8988T (cell line): ENCODE data around the gene POGLUT2.
A peak's percentile ranks its signal among the peaks of the same experiment; 100 is the strongest.

ENCODE experiments used
- DNase-seq: peaks from one replicate; pipeline ENCODE4 v3.0.0; 2011

POGLUT2 gene

DNA sequence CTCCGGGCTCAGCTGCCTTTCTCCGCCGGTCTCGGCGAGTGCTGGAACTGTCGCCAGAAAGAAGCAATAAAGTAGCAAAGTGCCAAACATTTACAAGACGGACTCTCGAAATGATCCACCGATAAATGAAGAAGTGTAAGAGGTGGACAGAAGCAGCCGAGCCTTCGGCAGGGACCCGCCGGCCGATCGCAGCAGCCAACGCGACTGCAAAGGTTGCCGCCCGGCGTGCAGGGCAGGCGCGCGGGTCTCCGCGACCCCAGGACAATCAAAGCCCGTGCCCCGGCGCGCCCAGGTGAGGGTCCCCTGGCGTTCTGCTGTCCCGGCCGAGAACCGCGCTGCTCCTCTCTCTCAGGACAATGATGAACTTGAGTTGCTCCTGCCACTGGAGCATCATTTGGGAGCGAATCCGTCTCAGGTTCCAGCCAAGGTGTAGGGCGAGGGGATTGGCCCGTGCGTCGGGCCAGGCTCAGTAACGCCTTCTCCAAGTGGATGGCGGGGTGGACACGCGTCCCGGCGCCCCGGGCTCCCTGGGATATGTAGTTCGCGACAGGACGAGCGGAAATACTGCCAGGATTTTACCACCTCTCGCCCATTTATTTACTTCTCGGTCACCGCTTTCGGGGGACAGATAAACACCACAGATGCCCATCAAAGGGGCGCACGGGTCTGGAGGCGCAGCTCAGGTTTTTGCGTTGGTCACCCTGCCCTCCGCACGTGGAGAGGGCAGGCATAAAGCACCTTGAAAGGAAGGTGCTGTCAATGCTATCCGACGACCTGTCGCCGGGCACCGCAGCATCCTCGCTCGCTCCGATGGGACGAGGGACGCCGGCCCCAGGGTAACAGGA lies at the start of gene POGLUT2, which contains the start of gene BIVM:
POGLUT2 (minus strand) TSS at position 396 of the 845 bp plus-strand sequence; CDS start at position 90, 306 bp downstream.
BIVM (plus strand) TSS at position 539 of the 845 bp plus-strand sequence. CDS start 8,149 bp downstream, outside the sequence.
- DNase-seq = peak; percentile 79

DNA sequence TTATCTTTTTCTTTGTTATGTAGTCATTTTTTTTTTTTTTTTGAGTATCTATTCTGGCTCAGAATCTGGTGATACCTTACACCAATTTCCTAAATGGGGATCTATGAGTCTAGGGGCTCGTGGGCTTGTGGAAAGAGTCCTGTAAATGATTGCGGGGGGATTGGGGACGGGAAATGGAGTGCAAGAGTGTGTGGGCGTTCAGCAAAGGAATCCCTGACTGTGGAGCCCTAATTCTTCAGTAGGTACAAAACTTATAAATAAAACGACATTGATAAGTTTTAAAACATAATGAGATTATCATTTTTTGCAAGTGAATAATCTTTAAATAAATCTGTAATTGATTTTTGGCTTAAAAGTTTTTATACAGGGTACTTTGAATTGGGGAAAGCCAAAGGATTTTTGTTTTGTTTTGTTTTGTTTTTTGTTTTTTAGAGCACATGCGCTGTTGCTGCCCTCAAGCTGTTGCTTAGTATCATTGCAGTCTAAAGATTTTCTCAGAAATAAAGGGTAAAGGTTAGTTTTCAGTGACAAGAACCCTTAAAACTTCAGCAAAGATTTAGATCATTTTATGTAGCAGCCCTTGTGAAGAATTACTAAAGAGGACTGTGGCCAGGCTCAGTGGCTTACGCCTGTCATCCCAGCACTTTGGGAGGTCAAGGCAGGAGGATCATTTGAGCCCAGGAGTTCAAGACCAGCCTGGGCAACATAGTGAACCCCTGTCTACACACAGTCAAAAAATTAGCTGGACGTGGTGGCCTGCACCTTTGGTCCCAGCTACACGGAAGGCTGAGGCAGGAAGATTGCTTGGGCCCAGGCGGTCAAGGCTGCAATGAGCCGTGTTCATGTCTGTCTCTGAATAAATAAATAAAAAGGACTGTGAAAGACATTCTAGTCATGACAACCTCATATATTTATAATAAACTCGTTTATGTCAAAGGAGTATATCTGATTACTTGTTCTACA lies 48.8 kb upstream of the POGLUT2 start:
- DNase-seq = no peak

GRCh38 chr13:102846261-102847015 lies 47.7 kb upstream of the POGLUT2 start:
- DNase-seq = no peak

GRCh38 chr13:102845630-102846260 lies 47.0 kb upstream of the POGLUT2 start, which contains the start of gene ERCC5:
Gene ERCC5, plus strand, starts transcription at chr13:102846032. Its CDS starts 235 bp downstream, at chr13:102846267.
- no peak for DNase-seq

DNA sequence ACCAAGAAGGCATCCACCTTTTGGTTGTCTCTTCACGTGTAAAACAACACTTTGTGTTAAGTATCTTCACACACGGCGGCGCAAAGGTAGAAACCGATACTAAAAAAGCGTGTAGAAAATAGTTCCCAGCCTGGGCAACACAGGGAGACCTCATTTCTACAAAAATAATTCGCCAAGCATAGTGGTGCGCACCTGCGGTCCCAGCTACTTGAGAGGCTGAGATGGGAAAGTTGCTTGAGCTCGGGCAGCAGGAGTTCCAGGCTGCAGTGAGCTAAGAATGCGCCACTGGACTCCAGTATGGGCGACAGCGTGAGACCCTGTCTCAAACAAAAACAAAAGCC lies 46.5 kb upstream of the POGLUT2 start:
- DNase-seq = no peak

- DNase-seq = no peak
These were observed 40.7 kb upstream of the POGLUT2 start for GRCh38 chr13:102839462-102839861.

DNA sequence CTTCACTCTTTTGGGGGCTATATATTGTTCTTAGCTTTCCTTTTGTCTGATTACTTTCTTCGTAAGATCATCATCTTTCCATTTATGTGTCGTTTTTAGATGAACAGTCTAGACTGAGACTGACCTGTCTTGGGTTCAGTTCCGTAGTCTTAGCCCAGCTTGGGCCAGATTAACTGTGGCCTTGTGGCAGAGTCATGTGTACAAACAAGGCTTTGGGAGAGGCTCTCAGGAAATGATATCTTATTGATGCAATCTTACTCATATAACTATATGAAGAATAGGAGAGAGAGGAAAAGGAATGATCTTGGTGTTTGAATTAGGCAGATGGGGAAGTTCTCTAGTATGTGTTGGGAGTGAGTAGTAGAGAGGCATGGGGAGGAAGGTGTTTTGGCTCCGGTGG lies 40.2 kb upstream of the POGLUT2 start:
- DNase-seq = no peak

DNA sequence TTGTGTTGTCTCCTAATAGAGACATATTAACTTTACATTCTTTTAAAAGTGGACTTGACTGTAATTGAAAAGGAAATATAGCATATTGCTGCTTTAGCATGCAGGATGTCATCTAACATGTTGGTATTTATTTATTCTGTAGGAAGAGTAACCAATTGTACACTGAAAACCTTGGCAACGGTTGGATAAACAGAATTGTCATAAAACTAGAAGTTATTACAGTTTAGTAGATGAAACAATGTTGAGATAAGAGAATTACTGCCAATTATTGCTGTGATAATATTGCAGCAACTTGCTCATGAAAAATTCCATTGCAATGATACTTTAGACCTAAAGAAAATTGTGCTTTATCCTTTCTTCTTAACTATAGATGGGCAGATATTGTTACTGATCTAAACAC lies 39.5 kb upstream of the POGLUT2 start:
- no peak for DNase-seq

- DNase-seq = no peak
These were observed 37.7 kb upstream of the POGLUT2 start for GRCh38 chr13:102836471-102836870.

DNA sequence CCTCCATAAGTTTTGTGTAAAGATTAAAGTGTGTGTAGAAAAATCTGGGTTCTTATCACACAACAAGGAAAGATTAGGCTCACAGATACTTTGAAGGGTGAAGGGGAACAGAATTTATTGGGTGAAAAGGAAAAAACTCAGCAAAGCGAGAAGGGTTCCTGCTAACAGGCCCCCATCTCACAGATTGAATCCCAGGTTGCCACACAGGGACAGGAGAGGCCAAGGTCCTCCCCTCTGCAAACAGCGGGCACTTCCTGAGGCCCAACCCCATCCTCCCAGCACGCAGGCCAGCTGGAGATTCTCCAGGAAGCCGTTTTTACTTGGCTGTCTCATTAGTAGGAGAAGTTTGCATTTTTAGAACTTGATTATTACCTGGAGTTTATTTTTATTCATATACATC lies 31.9 kb upstream of the POGLUT2 start:
- DNase-seq = no peak

DNA sequence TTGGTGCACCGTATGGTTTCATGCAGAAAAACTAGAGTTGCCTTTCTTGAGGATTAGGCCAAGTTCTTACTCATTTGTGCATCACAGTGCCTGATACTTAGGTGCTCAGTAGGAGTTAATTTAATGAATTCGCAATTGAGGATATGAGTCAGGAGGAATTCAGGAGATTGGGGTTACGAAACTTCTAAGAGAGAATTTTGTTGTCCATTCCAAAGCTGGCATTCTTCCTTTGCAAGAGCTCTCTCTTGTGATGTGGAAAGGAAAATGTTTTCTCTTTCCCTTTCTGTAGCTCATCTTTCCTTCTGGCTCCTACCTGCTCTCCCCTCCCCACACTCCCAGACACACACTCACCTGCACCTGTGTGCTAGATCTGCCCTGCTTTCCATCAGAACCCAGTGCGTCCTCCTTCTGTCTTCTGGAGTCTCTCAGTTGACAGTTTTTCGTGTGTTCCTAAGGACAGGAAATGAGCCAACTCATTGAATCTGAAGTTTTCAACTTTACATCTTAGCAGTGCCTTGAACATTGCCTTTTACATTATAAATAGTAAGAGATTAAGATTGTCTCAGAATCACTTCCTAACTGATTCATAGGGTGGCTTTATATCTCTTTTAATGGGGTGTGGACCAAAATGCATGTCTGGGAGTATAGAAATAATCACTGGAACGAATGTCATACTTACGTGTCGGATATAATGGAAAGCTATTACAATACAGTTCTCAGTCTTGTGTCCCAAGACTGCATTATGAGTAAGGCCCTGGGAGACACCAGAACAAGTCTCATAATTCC lies 27.3 kb upstream of the POGLUT2 start:
- DNase-seq = no peak

DNA sequence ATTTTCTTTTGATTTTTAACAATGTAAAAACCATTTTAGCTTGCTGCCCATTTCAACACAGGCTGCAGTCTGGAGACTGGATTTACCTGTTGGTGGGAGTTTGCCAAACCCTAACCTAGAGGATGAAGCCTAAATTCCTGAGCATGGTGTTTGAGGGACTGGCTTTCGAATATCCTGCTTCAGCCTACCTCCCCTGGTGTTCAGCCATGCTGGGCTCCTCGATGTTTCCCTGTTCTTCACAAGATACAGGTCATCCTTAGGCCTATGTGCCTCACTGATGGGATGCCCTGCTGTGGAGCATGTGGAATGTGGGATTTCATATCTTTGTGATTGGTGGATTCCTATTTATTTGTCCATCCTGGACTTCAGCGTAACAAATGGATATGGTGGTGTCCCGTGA lies 26.6 kb upstream of the POGLUT2 start:
- DNase-seq = no peak

GRCh38 chr13:102817907-102818306 lies 19.1 kb upstream of the POGLUT2 start:
- DNase-seq = no peak

DNA sequence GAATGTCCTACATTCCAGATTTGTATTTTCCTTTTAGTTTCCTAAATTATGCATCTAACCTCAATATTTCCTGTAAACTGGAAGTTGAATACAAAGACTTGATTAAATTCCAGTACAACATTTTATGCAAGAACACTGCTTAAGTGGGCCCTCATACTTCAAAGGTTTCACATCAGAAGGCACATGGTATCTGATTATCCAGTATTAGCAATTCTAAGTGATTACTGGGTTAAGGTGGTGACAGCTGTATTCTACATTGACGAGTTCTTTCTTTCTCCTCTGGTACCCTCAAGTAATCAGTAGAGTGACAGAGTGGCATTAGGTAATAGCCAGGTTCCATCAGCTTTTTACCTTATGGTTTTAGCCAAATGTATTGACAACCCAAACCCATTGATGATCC lies 18.5 kb upstream of the POGLUT2 start:
- no peak for DNase-seq

- no peak for DNase-seq
These were observed 17.9 kb upstream of the POGLUT2 start for GRCh38 chr13:102816708-102817107.

- no peak for DNase-seq
These were observed 17.0 kb upstream of the POGLUT2 start for GRCh38 chr13:102815788-102816187.

- no peak for DNase-seq
These were observed 16.0 kb upstream of the POGLUT2 start for GRCh38 chr13:102814793-102815192.

DNA sequence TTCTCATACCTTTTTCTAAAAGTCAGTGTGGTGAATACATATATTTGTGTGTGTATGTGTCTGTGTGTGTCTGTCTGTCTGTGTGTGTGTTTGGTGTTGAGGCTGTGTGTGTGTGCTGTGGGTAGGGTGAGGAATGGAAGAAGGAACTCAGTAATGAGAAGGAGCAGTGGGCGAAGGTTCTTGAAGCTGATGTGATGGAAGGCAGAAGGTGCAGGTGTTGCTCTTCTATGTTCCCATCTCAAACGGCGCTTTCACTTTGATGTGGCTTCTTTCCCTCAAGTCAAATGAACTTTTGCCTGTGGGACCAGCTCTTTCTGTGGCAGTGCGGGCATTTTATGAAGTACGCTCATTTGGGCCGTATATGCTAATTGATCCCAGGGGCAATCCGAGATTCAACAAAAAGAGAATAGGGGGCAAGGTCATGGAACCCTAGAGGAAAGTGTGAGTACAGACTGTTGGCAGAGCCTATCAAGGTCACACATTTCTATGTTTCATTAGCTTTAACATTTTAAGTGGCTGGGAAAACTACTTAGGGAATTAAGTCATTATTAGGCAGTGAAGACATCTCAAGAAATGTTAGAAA lies 15.3 kb upstream of the POGLUT2 start:
- no peak for DNase-seq

DNA sequence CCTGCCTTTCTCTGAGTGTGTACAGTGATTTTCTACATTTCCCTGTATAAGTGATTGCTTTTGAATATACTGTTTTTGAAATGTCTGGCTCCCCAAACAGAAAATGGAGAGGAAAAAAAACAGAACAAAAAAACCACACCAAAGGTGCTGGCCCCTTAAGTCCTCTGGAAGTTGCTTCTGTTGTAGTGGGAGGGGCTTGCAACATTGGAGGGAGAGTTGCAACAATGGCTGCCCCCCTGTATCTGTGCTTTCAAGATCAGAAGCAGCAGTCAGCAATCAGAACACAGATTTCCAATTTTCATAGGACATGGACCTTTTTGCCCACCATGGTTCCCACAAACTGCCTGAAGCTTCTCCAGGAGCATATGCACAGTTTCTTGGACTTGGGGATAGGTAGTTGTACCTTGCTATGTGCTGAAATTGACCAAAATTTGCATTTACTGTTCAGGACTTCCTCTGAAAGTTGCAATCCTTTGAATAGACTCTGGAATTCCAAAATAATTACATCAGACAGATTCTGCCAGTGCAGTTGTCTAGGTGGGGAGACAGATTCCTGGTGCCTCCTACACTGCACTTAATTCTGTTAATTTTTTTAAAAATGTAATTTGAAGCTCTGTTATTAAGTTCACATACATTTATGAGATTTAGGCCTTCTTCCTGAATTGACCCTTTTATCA lies 14.0 kb upstream of the POGLUT2 start:
- DNase-seq = no peak

DNA sequence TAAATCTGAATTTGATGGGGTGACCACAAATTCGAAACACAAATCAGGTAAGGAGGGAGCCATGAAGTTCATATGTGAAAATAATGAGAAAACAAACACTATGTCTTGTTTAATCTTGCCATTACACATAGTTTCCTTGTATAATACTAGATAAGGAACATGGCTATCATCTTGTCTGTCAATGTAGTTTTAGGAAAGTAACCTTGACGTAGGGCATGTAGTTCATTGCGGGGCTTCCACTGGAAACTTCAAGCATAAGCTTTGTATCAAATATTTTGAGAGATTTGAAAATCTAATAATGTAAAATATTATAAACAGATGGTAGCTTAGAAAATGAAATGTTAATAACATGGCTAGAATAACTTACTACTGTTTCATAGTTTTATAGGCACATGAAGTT lies 8.9 kb upstream of the POGLUT2 start:
- DNase-seq = no peak

GRCh38 chr13:102805680-102806079 lies 6.9 kb upstream of the POGLUT2 start:
- DNase-seq = no peak
